Measurements from ENCODE around the gene CFAP77.

The CFAP77 gene

DNA sequence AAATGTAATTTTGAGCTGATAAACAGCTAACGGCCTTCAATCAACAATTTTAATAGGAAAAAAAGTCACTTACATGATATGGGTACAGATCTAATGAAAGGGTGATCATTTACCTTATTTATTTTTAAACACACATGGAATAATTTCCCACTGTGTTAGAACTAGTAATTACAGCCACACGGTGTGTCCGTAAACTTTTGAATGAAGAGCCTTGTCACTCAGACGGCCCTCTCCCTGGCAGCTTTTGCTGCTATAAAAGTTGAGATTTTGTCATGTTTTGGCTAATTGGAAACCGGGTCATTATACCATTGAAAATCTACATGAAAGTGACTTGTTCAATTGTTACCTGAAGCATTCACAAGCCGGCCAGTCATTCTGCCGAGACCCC lies 15.7 kb downstream of the CFAP77 start:
- no peak overlapping the region for H3K27ac ChIP-seq (ENCODE audit: low read depth, low read length)

DNA sequence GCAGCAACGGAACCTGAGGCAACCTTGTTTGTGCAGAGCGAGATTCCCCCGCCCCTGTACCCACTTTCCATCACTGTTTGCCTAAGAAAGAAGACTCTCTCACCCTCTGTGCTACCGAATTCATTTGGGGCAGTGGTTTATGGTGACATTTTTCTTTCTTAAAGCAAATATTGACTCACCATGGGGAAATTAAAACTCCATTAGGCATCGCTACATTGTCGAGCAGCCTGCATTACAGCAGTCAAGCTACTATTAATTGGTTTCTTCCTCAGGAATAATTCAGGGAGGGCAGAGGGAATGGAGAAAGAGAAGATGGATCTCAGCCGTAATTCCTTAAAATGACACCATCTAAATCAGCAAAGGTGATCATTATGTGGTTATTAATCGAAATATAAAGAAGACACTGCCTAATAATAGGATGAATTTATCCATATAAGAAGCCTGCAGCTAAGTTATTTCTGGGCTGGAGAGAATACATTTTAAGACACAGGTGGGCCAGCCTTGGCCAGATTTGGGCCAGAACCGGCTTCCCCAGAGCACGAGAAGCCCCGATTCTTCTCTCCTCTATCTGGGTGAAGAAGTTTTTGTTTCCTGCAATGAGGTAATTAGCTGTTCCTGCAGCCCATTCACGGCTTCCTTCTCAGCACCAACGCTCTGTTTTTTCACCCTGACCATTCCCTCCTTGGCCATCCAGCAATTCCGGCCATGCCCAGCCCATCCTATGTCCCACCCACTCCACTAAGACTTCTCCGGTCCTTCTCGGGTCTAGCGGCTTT lies 16.8 kb downstream of the CFAP77 start:
- H2BK12ac ChIP-seq (ENCODE audit: low read length) = no peak overlapping the region
- no peaks in the 10 kb centered on the region for H3K79me1 ChIP-seq (ENCODE audit: low read length)
- H4K91ac ChIP-seq (ENCODE audit: low read depth, low read length) = no peak overlapping the region
- H3K27ac ChIP-seq (ENCODE audit: low read depth, low read length) = no peak overlapping the region
- H3K14ac ChIP-seq (ENCODE audit: low read length) = no peak overlapping the region
- DNase-seq = no peak
- H2BK120ac ChIP-seq (ENCODE audit: insufficient read depth, low read length, poor library complexity) = no peak overlapping the region
- no peak overlapping the region for H4K8ac ChIP-seq (ENCODE audit: low read depth, low read length)
- no peak overlapping the region for H3K4me2 ChIP-seq (ENCODE audit: low read length)
- no peak overlapping the region for H2AFZ ChIP-seq (ENCODE audit: insufficient read depth, low read length, poor library complexity)
- H3K27me3 ChIP-seq (ENCODE audit: insufficient read depth, low read length) = no peaks in the 10 kb centered on the region
- H3K4me3 ChIP-seq (ENCODE audit: low read depth, low read length) = no peak overlapping the region
- H3K4me1 ChIP-seq (ENCODE audit: control insufficient read depth in 1 of 2, insufficient read depth in 2 of 2, low read length in 2 of 2) = no peaks in the 10 kb centered on the region
- peaks cover 2% of the 10 kb centered on the region for H3K79me2 ChIP-seq (ENCODE audit: control insufficient read depth, insufficient read depth, low read length, poor library complexity)
- no peak overlapping the region for H3K4ac ChIP-seq (ENCODE audit: low read depth, low read length)
- H3K23ac ChIP-seq (ENCODE audit: low read length) = no peak overlapping the region
- no peak overlapping the region for H2AK5ac ChIP-seq (ENCODE audit: low read length)
- no CpG with 5 or more reads among the region's 17 CpGs for WGBS (ENCODE audit: extremely low coverage, insufficient coverage, insufficient read length)
- H3K9me3 ChIP-seq (ENCODE audit: insufficient read depth, low read depth, low read length) = no peaks in the 10 kb centered on the region
- H2BK5ac ChIP-seq (ENCODE audit: low read depth, low read length, poor library complexity) = no peak overlapping the region
- no peak overlapping the region for H3K9ac ChIP-seq (ENCODE audit: low read length)
- no peak overlapping the region for H4K12ac ChIP-seq (ENCODE audit: low read depth, low read length)
- no peak overlapping the region for H3K18ac ChIP-seq (ENCODE audit: low read length)
- H3K36me3 ChIP-seq (ENCODE audit: control insufficient read depth in 1 of 2, insufficient read depth in 2 of 2, low read length in 2 of 2) = no peaks in the 10 kb centered on the region

More for the DNA sequence above, 15.7 kb downstream of the CFAP77 start:
- no peak overlapping the region for H2AK5ac ChIP-seq (ENCODE audit: low read length)
- H3K9me3 ChIP-seq (ENCODE audit: insufficient read depth, low read depth, low read length) = no peaks in the 10 kb centered on the region
- H3K23ac ChIP-seq (ENCODE audit: low read length) = no peak overlapping the region
- no peak overlapping the region for H2BK120ac ChIP-seq (ENCODE audit: insufficient read depth, low read length, poor library complexity)
- H3K36me3 ChIP-seq (ENCODE audit: control insufficient read depth in 1 of 2, insufficient read depth in 2 of 2, low read length in 2 of 2) = no peaks in the 10 kb centered on the region
- no peak overlapping the region for H3K18ac ChIP-seq (ENCODE audit: low read length)
- H3K9ac ChIP-seq (ENCODE audit: low read length) = no peak overlapping the region
- no peak overlapping the region for H4K12ac ChIP-seq (ENCODE audit: low read depth, low read length)
- no peak overlapping the region for H3K4ac ChIP-seq (ENCODE audit: low read depth, low read length)
- no peak overlapping the region for H4K8ac ChIP-seq (ENCODE audit: low read depth, low read length)
- no CpG with 5 or more reads among the region's 7 CpGs for WGBS (ENCODE audit: extremely low coverage, insufficient coverage, insufficient read length)
- no peak overlapping the region for H3K4me3 ChIP-seq (ENCODE audit: low read depth, low read length)
- no peak for DNase-seq
- no peak overlapping the region for H4K91ac ChIP-seq (ENCODE audit: low read depth, low read length)
- H2BK12ac ChIP-seq (ENCODE audit: low read length) = no peak overlapping the region
- no peak overlapping the region for H2AFZ ChIP-seq (ENCODE audit: insufficient read depth, low read length, poor library complexity)
- no peaks in the 10 kb centered on the region for H3K27me3 ChIP-seq (ENCODE audit: insufficient read depth, low read length)
- no peak overlapping the region for H2BK5ac ChIP-seq (ENCODE audit: low read depth, low read length, poor library complexity)
- no peaks in the 10 kb centered on the region for H3K79me1 ChIP-seq (ENCODE audit: low read length)
- H3K79me2 ChIP-seq (ENCODE audit: control insufficient read depth, insufficient read depth, low read length, poor library complexity) = peaks cover 2% of the 10 kb centered on the region
- no peaks in the 10 kb centered on the region for H3K4me1 ChIP-seq (ENCODE audit: control insufficient read depth in 1 of 2, insufficient read depth in 2 of 2, low read length in 2 of 2)
- no peak overlapping the region for H3K14ac ChIP-seq (ENCODE audit: low read length)
- no peak overlapping the region for H3K4me2 ChIP-seq (ENCODE audit: low read length)

DNA sequence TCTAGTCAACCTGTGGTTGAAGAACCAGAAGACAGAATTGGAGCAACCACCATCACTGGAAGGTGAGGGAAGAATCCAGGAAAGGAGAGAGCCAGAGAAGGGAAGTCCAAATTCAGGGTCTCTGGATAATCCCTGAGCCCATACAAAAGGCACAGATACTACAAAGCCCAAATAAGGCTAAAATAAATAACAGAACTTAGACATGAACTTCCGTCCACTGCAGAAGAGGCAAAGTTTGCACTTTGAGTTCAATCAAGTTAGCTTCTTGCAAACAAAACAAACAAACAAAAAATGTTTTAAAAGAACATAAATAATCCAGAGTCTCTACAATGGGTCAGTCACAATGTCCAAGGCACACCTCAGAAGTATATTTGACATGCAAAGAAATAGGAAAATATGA lies 21.0 kb downstream of the CFAP77 start:
- H2AK5ac ChIP-seq (ENCODE audit: low read length) = no peak overlapping the region
- H3K4me2 ChIP-seq (ENCODE audit: low read length) = no peak overlapping the region
- H3K4me3 ChIP-seq (ENCODE audit: low read depth, low read length) = no peak overlapping the region
- H3K14ac ChIP-seq (ENCODE audit: low read length) = no peak overlapping the region
- H3K23ac ChIP-seq (ENCODE audit: low read length) = no peak overlapping the region
- WGBS (ENCODE audit: extremely low coverage, insufficient coverage, insufficient read length) = no CpG with 5 or more reads among the region's 1 CpG
- no peaks in the 10 kb centered on the region for H3K27me3 ChIP-seq (ENCODE audit: insufficient read depth, low read length)
- no peaks in the 10 kb centered on the region for H3K36me3 ChIP-seq (ENCODE audit: control insufficient read depth in 1 of 2, insufficient read depth in 2 of 2, low read length in 2 of 2)
- H3K18ac ChIP-seq (ENCODE audit: low read length) = no peak overlapping the region
- H2BK120ac ChIP-seq (ENCODE audit: insufficient read depth, low read length, poor library complexity) = no peak overlapping the region
- H4K12ac ChIP-seq (ENCODE audit: low read depth, low read length) = no peak overlapping the region
- no peak overlapping the region for H3K27ac ChIP-seq (ENCODE audit: low read depth, low read length)
- no peak overlapping the region for H4K8ac ChIP-seq (ENCODE audit: low read depth, low read length)
- H3K9ac ChIP-seq (ENCODE audit: low read length) = no peak overlapping the region
- H3K9me3 ChIP-seq (ENCODE audit: insufficient read depth, low read depth, low read length) = no peaks in the 10 kb centered on the region
- H2AFZ ChIP-seq (ENCODE audit: insufficient read depth, low read length, poor library complexity) = no peak overlapping the region
- H2BK5ac ChIP-seq (ENCODE audit: low read depth, low read length, poor library complexity) = no peak overlapping the region
- no peak for DNase-seq
- no peak overlapping the region for H3K4ac ChIP-seq (ENCODE audit: low read depth, low read length)
- no peaks in the 10 kb centered on the region for H3K79me2 ChIP-seq (ENCODE audit: control insufficient read depth, insufficient read depth, low read length, poor library complexity)
- no peaks in the 10 kb centered on the region for H3K79me1 ChIP-seq (ENCODE audit: low read length)
- no peak overlapping the region for H2BK12ac ChIP-seq (ENCODE audit: low read length)
- H4K91ac ChIP-seq (ENCODE audit: low read depth, low read length) = no peak overlapping the region
- no peaks in the 10 kb centered on the region for H3K4me1 ChIP-seq (ENCODE audit: control insufficient read depth in 1 of 2, insufficient read depth in 2 of 2, low read length in 2 of 2)

DNA sequence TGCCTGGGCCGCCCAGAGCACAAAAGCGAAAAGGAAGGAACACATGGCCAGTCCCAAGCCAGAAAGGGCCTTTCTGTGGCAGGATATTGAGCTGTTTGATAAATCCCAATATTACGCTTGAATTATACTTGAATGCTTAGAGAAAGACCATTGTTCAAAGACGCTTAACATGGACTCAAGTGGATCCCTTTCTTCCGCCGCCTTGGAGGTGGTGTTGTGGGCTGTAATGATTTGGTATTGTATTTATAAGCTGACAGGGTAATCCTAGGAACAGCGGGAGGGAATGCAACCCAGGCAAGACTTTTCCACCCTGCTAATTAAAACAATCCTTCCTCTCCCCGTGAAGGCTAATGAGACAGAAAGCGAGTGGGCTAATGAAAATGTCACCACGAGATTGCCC lies 24.9 kb downstream of the CFAP77 start:
- no peaks in the 10 kb centered on the region for H3K27me3 ChIP-seq (ENCODE audit: insufficient read depth, low read length)
- H2BK5ac ChIP-seq (ENCODE audit: low read depth, low read length, poor library complexity) = no peak overlapping the region
- H2BK12ac ChIP-seq (ENCODE audit: low read length) = no peak overlapping the region
- no peak overlapping the region for H3K27ac ChIP-seq (ENCODE audit: low read depth, low read length)
- no peak overlapping the region for H4K91ac ChIP-seq (ENCODE audit: low read depth, low read length)
- no peaks in the 10 kb centered on the region for H3K4me1 ChIP-seq (ENCODE audit: control insufficient read depth in 1 of 2, insufficient read depth in 2 of 2, low read length in 2 of 2)
- H2BK120ac ChIP-seq (ENCODE audit: insufficient read depth, low read length, poor library complexity) = no peak overlapping the region
- no peak overlapping the region for H3K9ac ChIP-seq (ENCODE audit: low read length)
- WGBS (ENCODE audit: extremely low coverage, insufficient coverage, insufficient read length) = no CpG with 5 or more reads among the region's 10 CpGs
- H3K9me3 ChIP-seq (ENCODE audit: insufficient read depth, low read depth, low read length) = peaks cover 2% of the 10 kb centered on the region
- no peaks in the 10 kb centered on the region for H3K79me2 ChIP-seq (ENCODE audit: control insufficient read depth, insufficient read depth, low read length, poor library complexity)
- no peak overlapping the region for H4K8ac ChIP-seq (ENCODE audit: low read depth, low read length)
- no peak overlapping the region for H3K23ac ChIP-seq (ENCODE audit: low read length)
- no peak overlapping the region for H3K4me2 ChIP-seq (ENCODE audit: low read length)
- DNase-seq = no peak
- no peak overlapping the region for H3K4me3 ChIP-seq (ENCODE audit: low read depth, low read length)
- H3K18ac ChIP-seq (ENCODE audit: low read length) = no peak overlapping the region
- no peaks in the 10 kb centered on the region for H3K79me1 ChIP-seq (ENCODE audit: low read length)
- H2AFZ ChIP-seq (ENCODE audit: insufficient read depth, low read length, poor library complexity) = no peak overlapping the region
- H3K4ac ChIP-seq (ENCODE audit: low read depth, low read length) = no peak overlapping the region
- no peak overlapping the region for H3K14ac ChIP-seq (ENCODE audit: low read length)
- no peak overlapping the region for H2AK5ac ChIP-seq (ENCODE audit: low read length)
- H4K12ac ChIP-seq (ENCODE audit: low read depth, low read length) = no peak overlapping the region
- H3K36me3 ChIP-seq (ENCODE audit: control insufficient read depth in 1 of 2, insufficient read depth in 2 of 2, low read length in 2 of 2) = no peaks in the 10 kb centered on the region
